IgD-negative memory B cell (primary cell): ENCODE results near the gene SPDYC. TPM values are rescaled to one million over a fixed set of nuclear protein-coding genes. Genes with fewer than 3 reads are reported as not detected.
A peak's percentile ranks its signal among the peaks of the same experiment; 100 is the strongest.
"Not testable (repeated sequence)": the region's sequence is repeated elsewhere in the genome, so short reads cannot be mapped to it uniquely, and the experiment has no call there.

Source experiments
- H3K27ac Mint-ChIP-seq, 3 donors: one replicate each; pipeline ENCODE4 v1.8.0; 2020 to 2022; ENCODE audit warnings: mild to moderate bottlenecking in 3 of 3, mixed read lengths in 3 of 3, moderate library complexity in 1 of 3
- H3K27me3 Mint-ChIP-seq: one replicate; pipeline ENCODE4 v1.8.0; 2021; ENCODE audit warnings: mixed read lengths
- H3K36me3 Mint-ChIP-seq: one replicate; pipeline ENCODE4 v1.8.0; 2020; ENCODE audit warnings: mild to moderate bottlenecking, mixed read lengths
- H3K4me1 Mint-ChIP-seq, 3 donors: one replicate each; pipeline ENCODE4 v1.8.0; 2020 to 2022; ENCODE audit warnings: mixed read lengths in 3 of 3, mild to moderate bottlenecking in 1 of 3
- H3K4me3 Mint-ChIP-seq, 4 donors: one replicate each; pipeline ENCODE4 v1.8.0; 2020 to 2022; ENCODE audit warnings: mild to moderate bottlenecking in 4 of 4, mixed read lengths in 4 of 4, moderate library complexity in 3 of 4
- H3K9me3 Mint-ChIP-seq, 3 donors: one replicate each; pipeline ENCODE4 v1.8.0; 2020 to 2021; ENCODE audit warnings: mixed read lengths in 3 of 3, mild to moderate bottlenecking in 1 of 3
- polyA plus RNA-seq: library from polyadenylated mRNA; unstranded; fragments of 300-500 nt; fragmentation: Illumina TruSeq; gene quantifications from one replicate; pipeline ENCODE4 v1.2.3, GENCODE V29; 2021

The SPDYC gene
- polyA plus RNA-seq, 1 donor from 2014 or later: not detected

DNA sequence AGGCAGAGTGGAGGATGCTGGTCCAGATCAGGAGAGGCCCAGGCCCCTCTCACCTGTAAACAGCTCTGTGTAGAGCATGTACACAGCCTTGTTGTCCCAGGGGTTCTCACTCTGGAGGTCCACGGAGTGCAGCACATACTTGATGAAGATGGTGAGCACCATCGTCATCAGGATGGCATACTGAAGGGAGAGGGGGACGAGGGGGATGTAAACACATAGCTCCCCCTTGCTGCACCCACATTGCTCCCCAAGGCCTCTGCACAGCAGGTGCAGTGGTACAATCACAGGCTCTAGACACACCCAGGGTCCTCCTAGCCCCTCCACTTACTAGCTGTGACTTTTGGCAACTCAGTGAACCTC lies 38.6 kb upstream of the SPDYC start:
- Mint-ChIP-seq H3K27me3 (no peaks in the 10 kb centered on the region), H3K4me3 (peak overlapping the region; percentile 97 to 99 (median 98)), H3K27ac (peak overlapping the region; percentile 47 to 100 (median 99)), H3K9me3 (no peaks in the 10 kb centered on the region), H3K4me1 (peaks cover 30 to 35% (median 30%) of the 10 kb centered on the region in 3 donors), H3K36me3 (peaks cover 10% of the 10 kb centered on the region)

DNA sequence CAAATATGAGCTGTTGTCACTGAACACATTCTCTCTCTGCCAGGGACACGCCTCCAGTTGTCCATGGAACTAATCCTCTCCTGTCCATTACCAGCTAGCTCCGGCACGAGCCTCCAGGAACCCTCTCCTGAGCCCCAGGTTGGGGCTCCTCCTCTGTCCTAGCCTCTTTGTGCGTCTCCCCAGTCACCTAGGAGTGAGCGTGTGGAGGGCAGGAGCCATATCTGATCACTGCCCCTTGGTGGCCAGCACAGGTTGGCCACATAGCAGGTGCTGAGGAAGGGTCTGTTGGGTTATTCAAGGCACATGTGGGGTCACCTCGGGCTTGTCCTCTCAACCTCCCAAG lies 38.2 kb upstream of the SPDYC start:
- Mint-ChIP-seq H3K27ac (peak overlapping the region; percentile 98 to 100 (median 99)), H3K36me3 (peaks cover 14% of the 10 kb centered on the region), H3K27me3 (no peaks in the 10 kb centered on the region), H3K4me1 (peaks cover 30 to 37% (median 35%) of the 10 kb centered on the region in 3 donors), H3K9me3 (no peaks in the 10 kb centered on the region), H3K4me3 (peak overlapping the region; percentile 97 to 99 (median 98))

DNA sequence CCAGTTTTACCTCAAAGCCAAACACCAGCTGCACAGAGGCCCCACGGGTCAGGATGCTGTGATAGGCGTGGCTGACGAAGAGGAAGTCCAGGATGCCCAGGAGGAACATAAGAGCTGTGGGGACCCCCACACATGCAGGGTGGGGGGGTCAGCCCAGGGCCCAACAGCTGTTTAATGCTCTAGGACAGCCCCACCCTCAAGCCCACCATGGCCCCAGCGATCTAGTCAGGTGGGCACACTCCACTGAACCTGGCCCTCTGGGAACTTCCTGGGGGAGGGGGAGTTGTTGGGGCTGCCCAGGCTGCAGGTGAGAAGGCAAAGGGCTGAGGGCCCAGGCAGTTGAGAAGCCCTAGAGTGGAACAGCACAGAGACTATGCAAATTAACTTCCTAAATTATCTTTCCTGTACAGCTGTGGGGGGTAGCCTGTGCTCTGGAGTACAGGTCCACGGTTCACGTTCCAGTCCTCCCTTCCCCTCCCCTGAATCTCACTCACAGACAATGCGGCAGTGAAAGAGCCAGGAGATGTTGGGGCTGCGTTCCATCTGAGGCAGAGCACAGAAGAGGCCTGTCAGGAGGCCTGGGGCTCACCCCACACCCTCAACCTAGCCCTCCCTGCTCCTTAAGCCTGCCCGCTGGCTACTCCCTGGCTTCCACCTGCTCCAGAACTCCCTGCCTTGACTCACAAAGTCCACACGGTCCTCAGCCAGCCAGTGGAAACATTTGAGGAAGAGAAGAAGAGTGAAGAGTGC lies 37.6 kb upstream of the SPDYC start:
- peak overlapping the region; percentile 98 to 100 (median 99) for H3K27ac Mint-ChIP-seq
- H3K4me1 Mint-ChIP-seq: peaks cover 32 to 37% (median 37%) of the 10 kb centered on the region in 3 donors
- H3K27me3 Mint-ChIP-seq: no peaks in the 10 kb centered on the region
- peaks cover 14% of the 10 kb centered on the region for H3K36me3 Mint-ChIP-seq
- H3K9me3 Mint-ChIP-seq: no peaks in the 10 kb centered on the region
- peak overlapping the region; percentile 97 to 99 (median 98) for H3K4me3 Mint-ChIP-seq

DNA sequence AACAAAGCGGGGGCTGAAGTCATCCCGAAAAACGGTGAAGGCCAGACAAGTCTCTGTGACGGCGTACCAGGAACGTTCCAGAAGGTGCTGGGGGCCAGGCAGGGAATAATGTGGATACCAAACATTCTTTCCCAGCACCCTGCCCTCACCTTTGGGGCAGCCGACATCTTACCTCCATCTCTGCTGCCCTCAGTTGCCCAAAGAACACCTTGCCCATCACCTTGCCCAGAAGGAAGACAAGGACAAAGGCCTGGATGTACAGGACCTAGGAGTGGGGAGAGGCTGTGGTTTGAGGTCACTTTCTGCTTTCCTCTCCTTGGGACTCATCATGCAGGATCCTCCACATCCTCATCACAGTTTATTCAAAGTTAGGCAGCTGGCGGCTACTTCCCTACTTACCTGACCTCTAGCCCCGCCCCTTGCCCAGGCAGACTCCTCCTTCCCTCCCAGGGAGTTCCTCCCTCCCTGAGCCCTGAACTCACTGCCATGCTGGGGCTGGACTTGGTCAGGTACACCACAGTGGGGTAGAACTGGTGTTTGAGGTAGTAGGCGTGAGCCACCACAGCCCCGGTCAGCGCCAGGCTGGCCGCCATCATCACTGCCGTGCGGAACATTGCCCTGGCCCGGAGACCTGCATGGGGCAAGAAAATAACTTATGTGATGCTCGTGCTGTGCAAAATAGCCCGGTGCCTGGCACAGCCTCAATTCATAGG lies 36.9 kb upstream of the SPDYC start:
- Mint-ChIP-seq H3K27ac (peak overlapping the region; percentile 98 to 100 (median 99)), H3K36me3 (peaks cover 14% of the 10 kb centered on the region), H3K4me1 (peaks cover 35 to 37% (median 37%) of the 10 kb centered on the region in 3 donors), H3K4me3 (peak overlapping the region; percentile 97 to 99 (median 98)), H3K9me3 (no peaks in the 10 kb centered on the region), H3K27me3 (no peaks in the 10 kb centered on the region)

DNA sequence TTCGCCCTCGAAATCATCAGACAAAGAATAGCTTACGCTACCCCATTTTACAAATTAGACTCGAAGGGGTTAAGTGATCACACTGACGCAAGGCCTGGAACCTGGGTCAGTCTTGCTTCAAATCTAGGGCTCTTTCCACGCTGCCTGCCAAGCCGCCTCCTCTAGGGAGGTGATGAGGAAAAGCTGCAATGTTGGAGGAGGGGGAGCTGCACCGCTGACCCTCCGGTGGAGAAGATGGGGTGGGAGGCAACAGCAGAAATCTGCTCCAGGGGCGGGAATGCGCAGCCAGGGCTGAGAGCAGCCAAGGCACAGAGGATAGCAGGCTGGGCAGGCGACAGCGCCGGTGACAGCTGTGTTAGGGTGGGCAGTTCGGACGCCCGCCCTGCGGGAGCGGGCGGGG lies 36.3 kb upstream of the SPDYC start:
- H3K9me3 Mint-ChIP-seq: no peaks in the 10 kb centered on the region
- peak overlapping the region; percentile 97 to 99 (median 98) for H3K4me3 Mint-ChIP-seq
- no peaks in the 10 kb centered on the region for H3K27me3 Mint-ChIP-seq
- peak overlapping the region; percentile 98 to 100 (median 99) for H3K27ac Mint-ChIP-seq
- peaks cover 14% of the 10 kb centered on the region for H3K36me3 Mint-ChIP-seq
- H3K4me1 Mint-ChIP-seq: peaks cover 35 to 37% (median 37%) of the 10 kb centered on the region in 3 donors

DNA sequence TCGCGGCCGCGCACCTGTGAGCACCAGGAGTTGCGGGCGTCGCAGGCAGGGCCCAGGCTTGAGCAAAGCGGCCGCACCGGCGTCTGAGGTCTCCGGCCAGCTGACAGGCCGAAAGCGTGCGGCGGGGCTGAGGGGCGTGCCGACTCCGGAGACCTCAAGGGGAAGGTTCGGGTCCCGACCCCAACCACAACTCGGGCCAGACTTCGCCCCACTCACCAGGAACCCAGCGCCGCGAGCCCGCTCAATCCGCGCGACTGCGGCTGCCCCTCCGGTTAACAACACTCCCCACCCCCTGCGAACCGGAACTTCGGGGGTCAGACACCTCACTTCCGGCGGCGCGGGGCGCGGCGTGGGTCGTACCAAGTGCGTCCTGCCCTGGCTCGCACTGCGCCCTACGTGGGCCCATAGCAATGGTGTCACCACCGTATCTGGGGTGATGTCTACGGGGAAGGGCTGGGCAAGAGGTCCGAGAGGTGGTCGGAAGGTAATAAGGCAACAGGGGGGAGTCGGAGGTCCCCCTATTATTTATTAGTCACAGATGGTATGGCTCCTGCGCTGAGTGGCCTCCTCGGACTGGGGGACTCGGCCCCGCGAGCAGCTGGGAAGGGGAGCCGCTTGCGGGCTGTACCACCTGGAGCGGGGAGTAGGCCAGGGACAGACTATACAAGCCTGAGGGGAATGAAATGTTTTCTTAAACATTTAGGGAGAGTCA lies 35.6 kb upstream of the SPDYC start, which contains the start of gene SYVN1:
Gene SYVN1, minus strand, starts transcription at position 280 of the 712 bp plus-strand sequence. CDS start 918 bp downstream, outside the sequence.
- Mint-ChIP-seq H3K4me1 (peaks cover 35 to 37% (median 37%) of the 10 kb centered on the region in 3 donors), H3K27ac (peak within 1 kb of the TSS; percentile 99 to 100 (median 99)), H3K36me3 (peaks cover 14% of the 10 kb centered on the region)

DNA sequence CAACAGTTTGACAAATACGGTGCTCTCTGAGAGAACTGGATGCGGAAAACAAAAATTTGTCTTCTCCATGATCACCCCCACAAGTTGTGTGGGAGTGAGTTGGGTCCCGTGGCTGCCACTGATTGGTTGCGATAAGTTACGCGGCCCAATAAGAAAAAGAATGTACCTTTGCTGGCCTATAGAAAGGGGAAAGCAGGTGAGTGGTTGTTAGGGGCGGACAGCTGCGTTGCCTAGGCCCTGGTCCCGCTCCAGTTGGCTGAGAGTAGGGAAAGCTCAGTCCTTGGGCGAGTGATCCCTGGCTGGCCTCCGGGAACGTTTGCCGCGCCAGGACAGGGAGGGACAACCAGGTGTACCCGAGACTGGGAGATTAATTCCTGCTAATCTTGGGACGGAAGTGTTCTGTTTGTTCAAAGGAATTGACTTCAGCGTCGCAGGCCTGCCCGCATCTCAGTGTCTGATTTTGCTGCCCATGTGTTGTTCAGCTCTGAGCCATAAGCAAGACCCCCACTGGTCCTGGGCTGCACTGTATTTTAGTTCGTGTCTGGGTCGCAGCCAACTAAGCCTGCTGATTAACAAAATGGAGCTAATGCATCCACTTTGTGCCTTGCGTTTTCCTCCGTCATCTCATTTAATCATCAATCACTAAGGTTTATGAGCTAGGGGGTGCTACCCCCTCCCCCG lies 34.9 kb upstream of the SPDYC start:
- no peaks in the 10 kb centered on the region for H3K9me3 Mint-ChIP-seq
- peak overlapping the region; percentile 99 to 100 (median 99) for H3K27ac Mint-ChIP-seq
- H3K4me1 Mint-ChIP-seq: peaks cover 32 to 37% (median 32%) of the 10 kb centered on the region in 3 donors
- peaks cover 14% of the 10 kb centered on the region for H3K36me3 Mint-ChIP-seq
- peak overlapping the region; percentile 97 to 99 (median 98) for H3K4me3 Mint-ChIP-seq
- no peaks in the 10 kb centered on the region for H3K27me3 Mint-ChIP-seq

More for the DNA sequence above, 35.6 kb upstream of the SPDYC start, which contains the start of gene SYVN1:
- Mint-ChIP-seq H3K27me3 (no peaks in the 10 kb centered on the region), H3K9me3 (no peaks in the 10 kb centered on the region), H3K4me3 (peak within 1 kb of the TSS; percentile 97 to 99 (median 98))

DNA sequence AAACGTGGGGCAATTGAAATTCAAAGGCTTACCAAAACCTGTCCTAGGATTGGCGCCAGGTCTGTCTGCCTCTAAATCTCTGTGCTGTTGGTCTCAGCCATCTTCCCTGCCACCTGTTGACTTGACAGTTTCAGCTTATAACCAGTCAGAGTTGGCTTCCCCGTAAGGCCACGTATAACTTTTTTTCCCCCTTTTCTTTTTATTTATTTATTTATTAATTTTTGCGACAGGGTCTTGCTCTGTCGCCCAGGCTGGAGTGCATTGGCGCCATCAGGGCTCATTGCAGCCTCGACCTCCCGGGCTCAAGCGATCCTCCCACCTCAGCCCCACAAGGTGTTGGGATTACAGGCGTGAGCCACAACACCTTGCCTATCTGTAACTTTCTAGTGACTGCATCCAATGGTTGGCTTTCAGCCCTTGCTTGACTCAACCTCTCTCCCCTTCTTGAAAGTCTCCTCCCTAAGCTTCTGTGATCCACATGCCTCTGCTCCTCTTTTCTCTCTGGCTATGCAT lies 34.3 kb upstream of the SPDYC start:
- Mint-ChIP-seq H3K4me3 (peak overlapping the region; percentile 97 to 99 (median 98)), H3K4me1 (peaks cover 29 to 37% (median 30%) of the 10 kb centered on the region in 3 donors), H3K9me3 (no peaks in the 10 kb centered on the region), H3K27me3 (no peaks in the 10 kb centered on the region), H3K27ac (peak overlapping the region; percentile 99 to 100 (median 99)), H3K36me3 (peaks cover 14% of the 10 kb centered on the region)

DNA sequence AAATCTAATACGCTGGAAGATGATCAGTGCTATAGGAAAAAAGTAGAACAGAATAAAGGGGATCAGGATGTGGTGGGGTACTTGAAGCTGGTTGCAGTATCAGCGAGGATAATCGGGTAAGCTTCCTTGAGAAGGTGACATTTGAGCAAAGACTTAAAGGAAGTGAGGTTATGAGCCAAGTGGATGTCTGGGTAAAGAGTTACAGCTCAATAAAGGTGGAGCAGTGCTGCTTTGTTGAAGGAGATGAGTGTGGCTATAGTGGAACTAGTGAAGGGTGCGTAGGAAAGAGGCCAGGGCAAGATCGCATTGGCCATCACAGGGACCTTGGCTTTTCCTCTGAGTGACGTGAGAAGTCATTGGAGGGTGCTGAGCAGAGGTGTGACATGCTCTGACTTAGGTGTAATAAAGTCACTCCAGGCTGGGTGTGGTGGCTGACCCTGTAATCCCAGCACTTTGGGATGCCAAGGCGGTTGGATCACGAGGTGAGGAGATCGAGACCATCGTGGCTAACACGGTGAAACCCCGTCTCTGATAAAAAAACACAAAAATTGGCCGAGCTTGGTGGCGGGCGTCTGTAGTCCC lies 33.4 kb upstream of the SPDYC start:
- Mint-ChIP-seq H3K27ac (peak overlapping the region; percentile 87 to 99 (median 99)), H3K27me3 (no peaks in the 10 kb centered on the region), H3K4me3 (peak overlapping the region in 1 of 4 donors; percentile 97), H3K9me3 (no peaks in the 10 kb centered on the region), H3K36me3 (peaks cover 9% of the 10 kb centered on the region), H3K4me1 (peaks cover 20 to 29% (median 22%) of the 10 kb centered on the region in 3 donors)

DNA sequence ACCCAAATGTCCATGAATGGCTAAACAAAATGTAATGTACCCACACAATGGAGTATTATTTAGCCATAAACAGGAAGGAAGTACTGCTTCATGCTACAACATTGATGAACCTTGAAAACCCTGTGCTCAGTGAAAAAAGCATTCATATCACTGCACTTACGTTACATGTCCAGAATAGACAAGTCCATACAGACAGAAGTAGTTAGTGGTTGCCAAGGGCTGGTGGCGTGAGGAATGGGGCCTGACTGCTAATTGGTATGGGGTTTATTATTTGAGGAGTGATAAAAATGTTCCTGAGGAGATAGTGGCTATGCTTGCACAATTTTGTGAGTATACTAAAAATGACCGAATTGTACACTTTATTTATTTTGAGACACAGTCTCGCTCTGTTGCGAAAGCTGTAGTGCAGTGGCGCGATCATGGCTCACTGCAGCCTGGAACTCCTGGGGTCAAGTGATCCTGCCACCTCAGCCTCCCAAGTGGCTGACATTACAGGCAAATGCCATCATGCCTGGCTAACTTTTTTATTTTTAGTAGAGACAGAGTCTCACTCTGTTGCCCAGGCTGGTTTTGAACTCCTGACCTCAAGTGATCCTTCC lies 28.0 kb upstream of the SPDYC start:
- H3K4me1 Mint-ChIP-seq: peaks cover 11 to 25% (median 22%) of the 10 kb centered on the region in 3 donors
- H3K4me3 Mint-ChIP-seq: peak overlapping the region in 1 of 4 donors; percentile 1
- H3K27me3 Mint-ChIP-seq: peaks cover 11% of the 10 kb centered on the region
- H3K27ac Mint-ChIP-seq: no peak overlapping the region
- H3K9me3 Mint-ChIP-seq: no peaks in the 10 kb centered on the region
- H3K36me3 Mint-ChIP-seq: no peaks in the 10 kb centered on the region

DNA sequence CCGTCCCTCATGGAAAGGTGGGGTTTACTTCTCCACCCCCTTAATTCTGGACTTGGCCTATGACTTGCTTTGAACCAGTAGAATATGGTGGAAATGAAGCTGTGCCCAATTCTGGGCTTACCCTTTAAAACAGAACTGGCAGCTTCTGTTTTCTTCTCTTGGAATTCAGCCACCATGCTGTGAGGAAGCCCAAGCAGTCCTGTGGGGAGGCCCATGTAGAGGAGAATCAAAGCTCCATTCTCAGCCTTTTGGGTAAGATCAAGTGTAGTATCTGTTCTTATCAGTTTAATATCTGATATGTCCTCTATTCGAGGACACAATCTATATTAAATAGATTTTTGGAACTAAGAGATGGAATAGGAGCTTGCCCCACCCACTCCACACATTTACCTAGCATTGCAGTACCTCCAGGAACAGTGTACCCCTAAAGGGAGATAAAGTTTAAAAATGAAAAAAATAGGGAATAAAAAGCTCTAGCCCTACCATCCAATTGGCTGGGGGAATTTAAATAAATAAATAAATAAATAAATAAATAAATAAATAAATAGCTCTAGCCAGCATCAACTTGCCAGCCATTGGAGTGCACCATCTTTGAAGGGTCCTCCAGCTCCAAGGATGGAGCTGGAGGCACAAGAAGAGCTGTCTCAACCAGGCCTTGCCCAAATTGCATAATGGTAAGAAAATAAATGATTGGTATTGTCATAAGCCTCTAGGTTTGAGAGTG lies 22.5 kb upstream of the SPDYC start:
- H3K36me3 Mint-ChIP-seq: no peaks in the 10 kb centered on the region
- H3K4me3 Mint-ChIP-seq: no peak overlapping the region
- H3K4me1 Mint-ChIP-seq: peaks cover 17 to 26% (median 22%) of the 10 kb centered on the region in 3 donors
- no peaks in the 10 kb centered on the region for H3K9me3 Mint-ChIP-seq
- no peak overlapping the region for H3K27ac Mint-ChIP-seq
- peaks cover 12% of the 10 kb centered on the region for H3K27me3 Mint-ChIP-seq

DNA sequence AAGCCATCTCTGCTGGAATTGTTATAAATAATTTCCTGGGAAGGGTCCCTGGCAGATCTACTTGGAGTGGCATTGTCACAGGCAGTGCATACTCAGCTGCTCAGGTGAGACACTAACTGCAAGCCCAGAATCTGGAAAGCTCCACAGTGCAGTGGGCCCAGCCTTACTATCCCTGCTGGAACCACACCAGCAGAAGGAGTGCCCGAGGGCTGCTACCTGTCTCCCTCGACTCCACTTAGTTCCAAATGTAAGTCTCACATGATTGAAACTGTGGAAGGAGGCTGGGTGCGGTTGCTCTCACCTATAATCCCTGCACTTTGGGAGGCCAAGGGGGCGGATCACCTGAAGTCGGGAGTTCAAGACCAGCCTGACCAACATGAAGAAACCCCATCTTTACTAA lies 21.4 kb upstream of the SPDYC start:
- Mint-ChIP-seq H3K36me3 (no peaks in the 10 kb centered on the region), H3K9me3 (no peaks in the 10 kb centered on the region), H3K27ac (no peak overlapping the region), H3K4me3 (no peak overlapping the region), H3K4me1 (peaks cover 20 to 26% (median 25%) of the 10 kb centered on the region in 3 donors), H3K27me3 (peaks cover 10% of the 10 kb centered on the region)

DNA sequence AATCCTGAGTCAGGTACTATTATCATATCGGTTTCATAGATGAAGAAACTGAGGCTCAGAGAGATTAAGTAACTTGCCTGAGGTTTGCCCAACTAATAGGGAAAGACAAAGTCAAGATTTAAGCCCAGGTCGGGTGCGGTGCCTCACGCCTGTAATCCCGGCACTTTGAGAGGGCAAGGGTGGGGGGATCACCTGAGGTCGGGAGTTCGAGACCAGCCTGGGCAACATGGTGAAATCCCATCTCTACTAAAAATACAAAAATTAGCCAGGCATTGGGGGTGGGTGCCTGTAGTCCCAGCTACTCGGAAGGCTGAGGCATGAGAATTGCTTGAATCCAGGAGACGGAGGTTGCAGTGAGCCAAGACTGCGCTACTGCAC lies 19.9 kb upstream of the SPDYC start:
- peaks cover 20 to 25% (median 24%) of the 10 kb centered on the region in 3 donors for H3K4me1 Mint-ChIP-seq
- H3K36me3 Mint-ChIP-seq, H3K4me3 Mint-ChIP-seq, H3K27ac Mint-ChIP-seq, H3K27me3 Mint-ChIP-seq, H3K9me3 Mint-ChIP-seq: not testable (repeated sequence)
